Loucy (cell line): ENCODE results near the gene HMGB2.

Experiments
- CTCF ChIP-seq: fragments of 200-600 bp; sonication (generic); conservative IDR thresholded peaks from 2 replicates; pipeline ENCODE4 v1.5.1; 2014; ENCODE audit warnings: mild to moderate bottlenecking, antibody characterized with exemption, low read length
- EZH2phosphoT487 ChIP-seq: fragments of 200-600 bp; IDR thresholded peaks from 2 replicates; pipeline ENCODE4 v1.6.1; 2018; ENCODE audit warnings: antibody characterized with exemption, mild to moderate bottlenecking, moderate library complexity, borderline replicate concordance

GRCh38 chr4:173288296-173288695, 45.9 kb downstream of the HMGB2 start:
- TF ChIP-seq CTCF (peak; percentile 79), EZH2phosphoT487 (no peak)
